Ureter (tissue), 1 donor: ENCODE data around the gene GABBR2. TPM values are rescaled to one million over a fixed set of nuclear protein-coding genes. Genes with fewer than 3 reads are reported as not detected.
"Not testable (repeated sequence)": the region's sequence is repeated elsewhere in the genome, so short reads cannot be mapped to it uniquely, and the experiment has no call there.

Experiments
- DNase-seq: peaks from one replicate; pipeline ENCODE4 v3.0.0-alpha.2; 2020; ENCODE audit warnings: low spot score
- total RNA-seq: library from RNA; stranded (reverse); gene quantifications from one replicate; pipeline ENCODE4 v1.2.4, GENCODE V29; 2023
- donor health status: DM: yes; HTN: yes; CAD: no.

GABBR2 gene
- total RNA-seq, 1 donor from 2014 or later: 12.2 TPM

DNA sequence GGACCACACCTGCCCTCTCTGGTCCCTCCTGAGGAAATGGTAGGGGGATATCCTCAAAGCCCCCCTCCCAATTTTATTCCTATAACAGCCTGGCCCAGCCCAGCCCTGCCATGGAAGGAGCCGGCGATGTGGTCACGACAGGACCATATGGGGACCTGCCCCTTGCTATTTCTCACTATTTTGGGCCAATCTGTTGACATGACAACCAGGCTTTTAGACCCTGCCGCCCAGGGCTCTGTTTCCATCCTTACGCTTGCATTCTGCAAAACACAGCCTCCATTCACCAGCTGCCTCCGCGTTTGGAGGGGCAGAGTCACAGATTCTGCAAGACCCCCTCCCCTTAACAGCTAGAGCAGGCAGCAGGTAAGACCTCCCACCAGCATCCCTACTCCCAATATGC, 112.2 kb downstream of the GABBR2 start:
- no peak for DNase-seq

- no peak for DNase-seq
These were observed 114.1 kb downstream of the GABBR2 start for GRCh38 chr9:98594546-98595160.

GRCh38 chr9:98593354-98594253, 115.1 kb downstream of the GABBR2 start:
- DNase-seq: no peak

DNA sequence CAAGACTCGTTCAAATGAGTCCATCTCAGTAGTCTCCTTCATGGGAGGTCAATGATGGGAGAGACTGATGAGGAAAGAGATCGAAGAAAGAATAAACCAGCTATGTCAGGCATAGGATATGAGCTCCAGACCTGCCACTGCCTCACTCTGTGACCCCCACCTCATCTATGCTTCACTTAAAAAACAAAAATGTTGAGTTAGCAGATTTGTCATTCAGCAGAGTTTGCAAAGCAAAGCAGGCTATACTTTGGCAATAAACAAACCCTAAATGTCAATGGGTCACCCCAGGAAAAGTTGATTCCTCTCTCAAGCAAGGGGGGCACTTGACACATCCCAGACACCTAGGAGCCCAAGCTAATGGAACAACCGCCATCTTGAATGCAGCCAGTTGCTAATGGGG, 117.0 kb downstream of the GABBR2 start:
- DNase-seq: no peak

DNA sequence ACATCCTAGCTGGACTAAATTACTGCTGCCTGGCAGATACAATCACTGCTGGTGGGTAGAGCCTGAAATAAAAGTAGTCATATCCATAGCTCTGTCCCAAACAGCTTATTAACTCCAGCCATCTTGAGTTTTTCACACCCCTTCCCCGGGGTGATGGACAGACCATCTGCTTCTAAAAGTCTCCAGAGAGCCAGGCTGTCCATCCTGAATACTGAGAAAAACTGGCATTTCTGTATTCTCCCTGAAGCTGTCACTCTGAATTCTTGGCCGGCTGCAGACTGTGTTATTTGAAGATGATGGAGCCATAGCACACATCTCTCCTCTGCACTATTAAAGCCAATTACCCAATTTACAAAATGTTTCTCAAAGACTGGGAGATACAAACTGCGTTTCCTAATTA, 118.6 kb downstream of the GABBR2 start:
- DNase-seq: no peak

GRCh38 chr9:98589102-98589501, 119.6 kb downstream of the GABBR2 start:
- DNase-seq: no peak

GRCh38 chr9:98584853-98585438, 123.8 kb downstream of the GABBR2 start:
- DNase-seq: not testable (repeated sequence)

DNA sequence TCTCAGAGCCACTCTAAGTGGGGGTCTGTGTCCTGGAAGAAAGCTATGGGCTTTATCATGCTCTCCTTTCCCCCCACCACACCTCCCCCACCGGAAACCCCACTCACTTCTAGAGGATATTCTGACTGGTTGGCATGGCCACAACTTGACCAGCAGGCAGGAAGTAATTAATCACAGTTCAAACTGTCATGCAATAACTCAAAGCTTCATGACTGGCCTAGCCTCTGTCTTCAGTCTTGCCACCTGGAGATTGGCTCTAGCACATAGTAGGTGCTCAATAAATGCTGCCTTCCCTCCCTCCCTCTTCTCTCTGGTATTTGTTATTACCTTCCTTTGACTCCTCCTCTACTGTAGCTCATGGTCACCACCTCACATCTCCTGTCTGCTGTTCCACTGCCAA, 124.7 kb downstream of the GABBR2 start:
- DNase-seq: no peak

- no peak for DNase-seq
These were observed 125.3 kb downstream of the GABBR2 start for GRCh38 chr9:98583417-98583816.

- no peak for DNase-seq
These were observed 127.8 kb downstream of the GABBR2 start for GRCh38 chr9:98580956-98581355.

- DNase-seq: no peak
These were observed 129.0 kb downstream of the GABBR2 start for GRCh38 chr9:98579700-98580099.

- no peak for DNase-seq
These were observed 131.3 kb downstream of the GABBR2 start for GRCh38 chr9:98577446-98577845.

- no peak for DNase-seq
These were observed 131.9 kb downstream of the GABBR2 start for GRCh38 chr9:98576859-98577258.

DNA sequence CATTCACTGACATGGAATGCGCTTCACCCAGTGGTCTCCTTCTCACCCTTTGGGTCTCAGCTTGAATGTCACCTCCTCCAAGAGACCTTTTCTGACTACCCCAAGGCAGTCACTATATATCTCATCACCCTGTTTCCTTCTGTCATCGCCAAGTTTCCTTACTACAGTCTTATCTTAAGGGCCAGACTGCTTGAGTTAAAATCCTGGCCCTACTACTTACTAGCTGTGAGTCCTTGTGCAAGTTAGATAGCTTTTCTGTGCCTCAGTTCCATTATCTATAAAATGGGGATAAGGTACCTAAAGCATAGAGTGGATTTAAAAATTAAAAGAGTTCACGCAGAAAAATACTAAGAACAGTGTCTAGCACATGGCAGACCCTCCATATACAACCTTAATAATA, 132.4 kb downstream of the GABBR2 start:
- DNase-seq: no peak

DNA sequence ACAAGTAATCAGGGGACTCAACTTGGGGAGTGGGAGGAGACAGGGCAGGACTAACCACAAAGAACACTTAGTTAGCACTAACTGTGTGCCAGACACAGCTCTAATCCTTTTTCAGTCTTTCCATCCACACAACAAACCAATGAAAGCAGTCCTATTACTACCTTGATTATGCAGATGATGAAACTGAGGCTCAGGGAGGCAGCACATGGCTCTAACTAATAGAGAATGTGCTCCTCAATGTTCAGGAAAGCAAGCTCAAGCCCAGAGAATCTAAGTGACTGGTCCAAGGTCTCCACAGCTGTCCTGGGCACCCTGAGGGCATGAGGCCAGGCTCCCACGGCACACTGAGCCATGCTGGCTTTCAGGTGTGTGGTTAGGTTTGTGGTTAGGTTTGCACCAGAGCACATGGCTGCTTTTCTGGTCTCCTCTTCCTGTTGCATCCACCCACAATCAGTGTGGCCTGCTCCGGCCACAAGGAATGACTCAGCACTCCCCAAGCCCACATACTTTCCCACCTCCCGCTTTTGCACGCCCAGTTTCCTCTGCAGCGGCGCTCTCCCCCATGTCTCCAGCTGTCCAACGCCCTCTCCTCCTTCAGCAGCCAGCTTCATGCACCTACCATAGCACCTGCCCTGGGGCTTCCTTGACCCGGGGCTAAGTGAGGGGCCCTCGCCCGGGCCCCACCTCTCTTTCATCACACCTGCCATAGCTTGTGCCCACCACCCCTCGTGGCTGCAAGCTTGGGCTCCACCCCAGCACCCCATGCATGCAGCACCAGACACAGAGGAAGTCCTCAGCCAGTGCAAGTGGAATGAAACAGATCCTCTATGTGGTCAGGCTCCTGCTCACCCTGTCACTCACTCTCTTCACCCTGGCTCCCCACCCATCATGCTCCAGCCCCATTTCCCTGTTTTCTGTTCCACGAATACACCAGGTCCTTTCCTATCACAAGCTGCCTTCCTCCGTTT, 133.1 kb downstream of the GABBR2 start:
- no peak for DNase-seq

GRCh38 chr9:98573749-98574278, 134.9 kb downstream of the GABBR2 start:
- no peak for DNase-seq

- no peak for DNase-seq
These were observed 135.9 kb downstream of the GABBR2 start for GRCh38 chr9:98572796-98573195.

DNA sequence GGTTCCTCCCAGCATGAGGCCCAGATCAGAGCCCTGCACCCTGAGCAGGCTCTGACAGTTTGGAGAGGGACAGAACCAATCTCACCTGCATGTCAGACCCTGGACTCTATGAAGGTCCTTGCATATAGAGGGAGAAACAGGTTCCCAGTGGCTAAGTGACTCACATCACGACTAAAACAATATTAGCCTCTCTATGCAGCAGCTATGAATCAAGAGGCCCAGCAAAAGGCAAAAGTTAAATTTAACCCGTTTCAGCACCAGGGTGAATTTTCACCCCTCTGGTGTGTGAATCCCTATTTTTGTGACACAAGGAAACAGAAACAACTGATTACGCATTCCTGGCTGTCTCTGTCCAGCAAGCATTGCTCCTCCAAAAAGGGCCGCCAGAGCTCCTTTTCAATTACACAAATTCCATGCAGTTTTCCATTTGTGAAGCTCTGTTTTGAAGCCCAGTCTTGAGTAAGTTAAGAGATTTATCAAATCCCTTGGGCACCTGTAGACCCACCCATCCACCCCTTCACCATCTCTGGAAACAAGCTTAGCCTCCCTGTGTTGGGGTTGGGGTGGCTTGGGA, 136.6 kb downstream of the GABBR2 start:
- DNase-seq: no peak

DNA sequence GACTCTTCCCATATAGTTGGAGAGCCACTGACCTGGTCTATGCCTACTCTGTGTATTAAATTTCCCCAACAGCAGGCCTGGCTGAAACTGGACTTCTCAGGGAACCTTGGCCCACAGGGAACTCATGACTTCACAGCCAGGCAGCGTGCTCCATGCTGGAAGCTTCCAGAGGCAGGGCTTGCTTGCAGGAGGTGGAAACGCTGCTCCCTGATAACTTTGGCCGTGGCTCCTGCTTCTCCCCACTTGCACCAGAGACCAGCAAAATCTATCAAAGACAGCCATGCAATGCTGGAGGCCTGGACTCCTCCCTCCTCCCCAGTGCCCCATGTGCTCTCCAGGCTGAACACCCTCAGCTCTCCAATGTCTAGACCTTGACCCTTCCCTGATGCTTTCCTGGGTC, 137.1 kb downstream of the GABBR2 start:
- DNase-seq: no peak

DNA sequence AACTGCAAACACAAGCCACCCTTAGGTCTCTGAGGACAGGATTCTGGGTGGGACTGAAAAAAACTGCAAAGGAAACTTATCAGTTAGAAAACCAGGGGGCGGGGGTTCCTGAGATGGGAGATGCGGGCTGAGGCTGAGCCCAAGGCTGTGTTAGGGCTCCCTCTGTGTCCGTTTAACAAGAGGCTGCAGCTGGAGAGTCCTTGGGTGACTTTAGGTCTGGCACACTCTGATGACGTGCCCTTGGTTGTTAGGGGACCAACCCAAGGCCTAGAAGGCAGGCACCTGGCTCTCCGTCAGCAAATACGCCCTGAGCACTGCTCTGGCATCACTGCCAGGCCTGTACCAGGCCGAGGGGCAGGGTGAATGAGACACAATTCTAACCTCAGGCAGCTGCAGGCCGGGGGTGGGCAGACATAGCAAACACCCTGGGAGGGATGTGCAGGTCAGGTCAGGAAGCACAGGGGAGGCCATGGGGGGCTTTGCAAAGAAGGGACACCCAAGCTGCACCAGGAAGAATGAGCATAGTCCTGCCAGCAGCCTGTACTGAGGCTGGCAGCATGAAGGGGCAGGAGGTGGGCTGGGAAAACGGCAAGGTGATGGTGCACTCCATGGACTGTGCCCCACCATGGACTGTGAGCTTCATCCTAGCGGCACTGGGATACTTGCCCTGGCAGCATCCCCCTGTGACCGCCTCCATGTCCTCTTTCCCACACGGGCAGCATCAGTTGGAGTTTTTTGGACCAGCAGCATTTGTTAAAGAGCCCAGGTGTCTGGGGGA, 137.9 kb downstream of the GABBR2 start:
- no peak for DNase-seq
